Measurements from ENCODE around the gene AOPEP. TPM values are rescaled to one million over a fixed set of nuclear protein-coding genes. Genes with fewer than 3 reads are reported as not detected.

The AOPEP gene
- total RNA-seq, 2 experiments from 2014 or later = 8.9 to 9.5 TPM

GRCh38 chr9:95128177-95128524 lies 401.7 kb downstream of the AOPEP start:
- intact Hi-C loops (cut with DNase I, micrococcal nuclease) = no loop called here
- CTCF ChIA-PET = interaction anchor here (0.6 to 7.8 kb wide), 22 partner anchors 9 to 1074 kb away, joined by 3 to 106 read pairs (median 5); no protein-coding TSS in a partner anchor

GRCh38 chr9:95129476-95130291 lies 403.2 kb downstream of the AOPEP start:
- DNase-seq = no peak
- no peaks in the 10 kb centered on the region for H3K9me3 Mint-ChIP-seq (ENCODE audit: low read depth)
- no peaks in the 10 kb centered on the region for H3K36me3 Mint-ChIP-seq (ENCODE audit: low read depth)
- H3K27ac Mint-ChIP-seq = no peak overlapping the region
- no peak for ATAC-seq
- no peaks in the 10 kb centered on the region for H3K27me3 Mint-ChIP-seq
- ChIA-PET POLR2A (no interaction called here), CTCF (interaction anchor here (0.6 to 7.8 kb wide), 14 partner anchors 9 to 1088 kb away, joined by 3 to 106 read pairs (median 4); partner anchors contain the start of gene AOPEP)
- no peak overlapping the region for H3K4me3 Mint-ChIP-seq
- no peaks in the 10 kb centered on the region for H3K4me1 Mint-ChIP-seq
- intact Hi-C loops (cut with DNase I, micrococcal nuclease) = loop anchor here in 1 of 2 experiments (2.0 to 5.0 kb wide), 2 partner anchors 347 to 462 kb away; no protein-coding TSS in a partner anchor

More at GRCh38 chr9:95128177-95128524, 401.7 kb downstream of the AOPEP start:
- Mint-ChIP-seq H3K4me3 (no peak overlapping the region), H3K4me1 (no peaks in the 10 kb centered on the region), H3K27me3 (no peaks in the 10 kb centered on the region), H3K36me3 (ENCODE audit: low read depth) (peaks cover 2% of the 10 kb centered on the region), H3K27ac (no peak overlapping the region), H3K9me3 (ENCODE audit: low read depth) (no peaks in the 10 kb centered on the region)
- ATAC-seq (no peak), DNase-seq (no peak)
- POLR2A ChIA-PET = no interaction called here

GRCh38 chr9:95130484-95130883 lies 404.0 kb downstream of the AOPEP start:
- Mint-ChIP-seq H3K4me1 (no peaks in the 10 kb centered on the region), H3K9me3 (ENCODE audit: low read depth) (no peaks in the 10 kb centered on the region), H3K4me3 (no peak overlapping the region), H3K27me3 (no peaks in the 10 kb centered on the region), H3K36me3 (ENCODE audit: low read depth) (no peaks in the 10 kb centered on the region), H3K27ac (no peak overlapping the region)
- DNase-seq = no peak
- ChIA-PET POLR2A (no interaction called here), CTCF (interaction anchor here (0.7 to 7.8 kb wide), 18 partner anchors 10 to 1146 kb away, joined by 3 to 106 read pairs (median 4); partner anchors contain the start of gene AOPEP)
- no peak for ATAC-seq
- intact Hi-C loops (cut with DNase I, micrococcal nuclease) = loop anchor here in 1 of 2 experiments (2.0 to 5.0 kb wide), 2 partner anchors 348 to 463 kb away; no protein-coding TSS in a partner anchor

GRCh38 chr9:95131023-95131943 lies 404.8 kb downstream of the AOPEP start:
- Mint-ChIP-seq H3K4me3 (no peak overlapping the region), H3K9me3 (ENCODE audit: low read depth) (no peaks in the 10 kb centered on the region), H3K4me1 (no peaks in the 10 kb centered on the region), H3K36me3 (ENCODE audit: low read depth) (no peaks in the 10 kb centered on the region), H3K27ac (no peak overlapping the region), H3K27me3 (no peaks in the 10 kb centered on the region)
- DNase-seq = peak; percentile 67
- ChIA-PET POLR2A (no interaction called here), CTCF (interaction anchor here (0.5 to 7.8 kb wide), 34 partner anchors 10 to 1146 kb away, joined by 3 to 106 read pairs (median 4); partner anchors contain the start of gene AOPEP)
- intact Hi-C loops (cut with DNase I, micrococcal nuclease) = loop anchor here (1.0 to 5.0 kb wide), 3 partner anchors 348 to 464 kb away; no protein-coding TSS in a partner anchor
- ATAC-seq = peak; percentile 57

GRCh38 chr9:95132366-95133324 lies 406.1 kb downstream of the AOPEP start:
- DNase-seq = no peak
- Mint-ChIP-seq H3K4me3 (no peak overlapping the region), H3K4me1 (no peaks in the 10 kb centered on the region), H3K27me3 (no peaks in the 10 kb centered on the region), H3K36me3 (ENCODE audit: low read depth) (peaks cover 2% of the 10 kb centered on the region), H3K9me3 (ENCODE audit: low read depth) (no peaks in the 10 kb centered on the region), H3K27ac (no peak overlapping the region)
- ChIA-PET POLR2A (interaction anchor here (0.6 kb wide), 1 partner anchor 178 kb away, joined by 7 read pairs; no protein-coding TSS in a partner anchor), CTCF (interaction anchor here (0.5 to 7.8 kb wide), 10 partner anchors 12 to 464 kb away, joined by 3 to 106 read pairs (median 6); no protein-coding TSS in a partner anchor)
- ATAC-seq = no peak
- intact Hi-C loops (cut with DNase I, micrococcal nuclease) = loop anchor here in 1 of 2 experiments (5.0 kb wide), 1 partner anchor 465 kb away; no protein-coding TSS in a partner anchor

- H3K27ac Mint-ChIP-seq = no peak overlapping the region
- intact Hi-C loops (cut with DNase I, micrococcal nuclease) = loop anchor here in 1 of 2 experiments (5.0 kb wide), 1 partner anchor 466 kb away; no protein-coding TSS in a partner anchor
- ATAC-seq = no peak
- ChIA-PET POLR2A (interaction anchor here (0.6 kb wide), 1 partner anchor 177 kb away, joined by 7 read pairs; no protein-coding TSS in a partner anchor), CTCF (interaction anchor here (0.5 kb wide), 1 partner anchor 60 kb away, joined by 3 read pairs; no protein-coding TSS in a partner anchor)
- H3K4me3 Mint-ChIP-seq = no peak overlapping the region
- no peaks in the 10 kb centered on the region for H3K9me3 Mint-ChIP-seq (ENCODE audit: low read depth)
- H3K36me3 Mint-ChIP-seq (ENCODE audit: low read depth) = peaks cover 2% of the 10 kb centered on the region
- H3K27me3 Mint-ChIP-seq = no peaks in the 10 kb centered on the region
- H3K4me1 Mint-ChIP-seq = no peaks in the 10 kb centered on the region
- no peak for DNase-seq
Measured at GRCh38 chr9:95133325-95133705, 406.8 kb downstream of the AOPEP start.

DNA sequence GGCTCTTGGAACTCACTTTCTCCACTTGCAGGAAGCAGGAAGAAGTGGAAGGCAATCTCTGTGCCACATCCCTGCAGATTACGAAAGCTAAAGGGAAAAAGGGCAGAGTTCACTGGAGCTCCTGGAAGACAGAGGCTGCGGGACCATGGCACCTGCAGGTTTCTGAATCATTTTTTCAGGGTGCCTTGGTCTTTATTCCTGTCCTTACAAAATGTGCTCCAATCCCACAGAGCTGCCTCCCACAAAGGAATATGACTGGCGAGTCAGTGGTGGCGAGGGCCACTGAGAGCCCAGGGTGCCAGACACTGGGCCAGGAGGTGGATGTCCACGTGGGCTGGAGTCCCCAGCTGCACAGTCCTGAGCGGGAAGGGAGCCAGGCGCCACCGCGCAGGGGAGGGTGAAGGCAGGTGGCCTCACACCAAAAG lies 408.0 kb downstream of the AOPEP start:
- intact Hi-C loops (cut with DNase I, micrococcal nuclease) = loop anchor here in 1 of 2 experiments (5.0 kb wide), 1 partner anchor 467 kb away; no protein-coding TSS in a partner anchor
- CTCF ChIA-PET = interaction anchor here (1.0 to 1.2 kb wide), 3 partner anchors 350 to 454 kb away, joined by 3 to 4 read pairs (median 3); no protein-coding TSS in a partner anchor
- no peaks in the 10 kb centered on the region for H3K27me3 Mint-ChIP-seq
- POLR2A ChIA-PET = no interaction called here
- peaks cover 2% of the 10 kb centered on the region for H3K36me3 Mint-ChIP-seq (ENCODE audit: low read depth)
- no peaks in the 10 kb centered on the region for H3K9me3 Mint-ChIP-seq (ENCODE audit: low read depth)
- H3K27ac Mint-ChIP-seq = no peak overlapping the region
- H3K4me1 Mint-ChIP-seq = no peaks in the 10 kb centered on the region
- no peak overlapping the region for H3K4me3 Mint-ChIP-seq
- DNase-seq (no peak), ATAC-seq (no peak)

DNA sequence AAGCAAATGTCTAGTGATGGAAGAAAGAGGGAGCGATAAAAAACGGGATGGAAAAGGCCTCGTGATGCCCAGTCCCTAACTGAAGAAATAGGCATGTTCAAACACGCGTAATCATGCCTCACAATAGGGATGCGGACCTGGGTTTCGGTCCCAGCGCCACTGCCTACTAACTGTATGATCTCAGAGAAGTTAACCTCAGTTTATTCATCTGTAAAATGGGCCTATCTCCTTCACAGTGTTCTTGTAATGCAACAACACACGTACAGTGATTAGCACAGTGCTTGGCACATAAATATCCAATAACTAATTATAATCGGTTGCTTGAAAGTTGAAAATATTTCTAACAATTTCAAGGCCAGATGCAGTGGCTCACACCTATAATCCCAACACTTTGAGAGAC lies 409.3 kb downstream of the AOPEP start:
- CTCF ChIA-PET = no interaction called here
- Mint-ChIP-seq H3K4me3 (no peak overlapping the region), H3K27me3 (no peaks in the 10 kb centered on the region), H3K27ac (no peak overlapping the region), H3K9me3 (ENCODE audit: low read depth) (no peaks in the 10 kb centered on the region), H3K4me1 (no peaks in the 10 kb centered on the region), H3K36me3 (ENCODE audit: low read depth) (peaks cover 2% of the 10 kb centered on the region)
- ATAC-seq (no peak), DNase-seq (no peak)
- intact Hi-C loops (cut with DNase I, micrococcal nuclease) = no loop called here
- POLR2A ChIA-PET = no interaction called here

Data from activated CD4-positive, alpha-beta T cell treated with anti-CD3 and anti-CD28 coated beads for 36 hours (primary cell).